WTC11 (cell line): Measurements from ENCODE around the gene TUBGCP4. TPM values are rescaled to one million over a fixed set of nuclear protein-coding genes. Genes with fewer than 3 reads are reported as not detected.

ENCODE experiments used
- ATAC-seq: fragments of 200-7000 bp; cut with Tn5 transposase; 2 replicates; pipeline ENCODE4 v1.10.0; 2021; ENCODE audit warnings: mild to moderate bottlenecking, moderate library complexity
- CTCF ChIA-PET: fragments of 300-600 bp; sonication (Branson Sonifier 250); formaldehyde crosslinking; loops from one replicate; lab custom pipeline; 2021; ENCODE audit warnings: antibody characterized with exemption; lab: Charles Lee
- POLR2A ChIA-PET: fragments of 350-600 bp; sonication (Branson Sonifier 250); formaldehyde crosslinking; loops from one replicate; lab custom pipeline; 2021; ENCODE audit warnings: antibody characterized with exemption; lab: Charles Lee
- DNase-seq: peaks from one replicate; pipeline ENCODE4 v3.0.0; 2021; ENCODE audit warnings: low spot score
- H3K27ac Mint-ChIP-seq: 2 replicates; pipeline ENCODE4 v1.8.0; 2021; ENCODE audit warnings: mixed read lengths
- H3K27me3 Mint-ChIP-seq: 2 replicates; pipeline ENCODE4 v1.8.0; 2021; ENCODE audit warnings: low read depth, mild to moderate bottlenecking, moderate library complexity, mixed read lengths
- H3K36me3 Mint-ChIP-seq: 2 replicates; pipeline ENCODE4 v1.8.0; 2021; ENCODE audit warnings: mixed read lengths
- H3K4me1 Mint-ChIP-seq: 2 replicates; pipeline ENCODE4 v1.8.0; 2022; ENCODE audit warnings: mixed read lengths
- H3K4me3 Mint-ChIP-seq: 2 replicates; pipeline ENCODE4 v1.8.0; 2021; ENCODE audit warnings: mild to moderate bottlenecking, moderate library complexity, mixed read lengths
- H3K9me3 Mint-ChIP-seq: 2 replicates; pipeline ENCODE4 v1.8.0; 2021; ENCODE audit warnings: mixed read lengths
- AR ChIP-seq: fragments of 250-450 bp; sonication (Bioruptor Pico); IDR thresholded peaks from 2 replicates; pipeline ENCODE4 v1.9.0; 2021; ENCODE audit warnings: mild to moderate bottlenecking
- FOXJ3 ChIP-seq: sonication (generic); formaldehyde crosslinking; IDR thresholded peaks from 2 replicates; pipeline ENCODE4 v1.9.0; 2021; ENCODE audit warnings: missing genetic modification reagents, mild to moderate bottlenecking, borderline replicate concordance
- FOXP1 ChIP-seq: sonication (generic); formaldehyde crosslinking; IDR thresholded peaks from 2 replicates; pipeline ENCODE4 v1.8.0; 2022; ENCODE audit warnings: missing genetic modification reagents, mild to moderate bottlenecking, moderate library complexity, borderline replicate concordance
- HMGXB4 ChIP-seq: sonication (generic); formaldehyde crosslinking; IDR thresholded peaks from 2 replicates; pipeline ENCODE4 v1.8.1; 2023; ENCODE audit warnings: mild to moderate bottlenecking, moderate library complexity, missing genetic modification reagents
- IRF2 ChIP-seq: sonication (generic); formaldehyde crosslinking; IDR thresholded peaks from 2 replicates; pipeline ENCODE4 v1.8.0; 2022; ENCODE audit warnings: low read depth, missing genetic modification reagents, borderline replicate concordance
- MAX ChIP-seq: sonication (generic); formaldehyde crosslinking; IDR thresholded peaks from 2 replicates; pipeline ENCODE4 v1.8.0; 2022; ENCODE audit warnings: mild to moderate bottlenecking, missing genetic modification reagents
- NR1H2 ChIP-seq: sonication (generic); formaldehyde crosslinking; IDR thresholded peaks from 2 replicates; pipeline ENCODE4 v1.9.0; 2021; ENCODE audit warnings: mild to moderate bottlenecking, moderate library complexity, missing genetic modification reagents
- SMAD3 ChIP-seq: sonication (generic); formaldehyde crosslinking; IDR thresholded peaks from 2 replicates; pipeline ENCODE4 v1.8.0; 2022; ENCODE audit warnings: missing genetic modification reagents, mild to moderate bottlenecking, borderline replicate concordance
- STAT6 ChIP-seq: sonication (generic); formaldehyde crosslinking; conservative IDR thresholded peaks from 2 replicates; pipeline ENCODE4 v1.8.1; 2023; ENCODE audit warnings: mild to moderate bottlenecking, low read depth, missing genetic modification reagents, moderate library complexity
- USF2 ChIP-seq: sonication (generic); formaldehyde crosslinking; IDR thresholded peaks from 2 replicates; pipeline ENCODE4 v1.8.1; 2023; ENCODE audit warnings: mild to moderate bottlenecking, missing genetic modification reagents, moderate library complexity
- ZBTB43 ChIP-seq: sonication (generic); formaldehyde crosslinking; IDR thresholded peaks from 2 replicates; pipeline ENCODE4 v1.8.1; 2023; ENCODE audit warnings: mild to moderate bottlenecking, missing genetic modification reagents
- ZNF317 ChIP-seq: sonication (generic); formaldehyde crosslinking; IDR thresholded peaks from 2 replicates; pipeline ENCODE4 v1.8.1; 2023; ENCODE audit warnings: low read depth, mild to moderate bottlenecking, moderate library complexity, missing genetic modification reagents, borderline replicate concordance
- ZNF416 ChIP-seq: fragments of 250-450 bp; sonication (Bioruptor Pico); IDR thresholded peaks from 2 replicates; pipeline ENCODE4 v1.9.0; 2021; ENCODE audit warnings: mild to moderate bottlenecking, inconsistent platforms
- ZNF423 ChIP-seq: fragments of 250-450 bp; sonication (Bioruptor Pico); IDR thresholded peaks from 2 replicates; pipeline ENCODE4 v2.1.2; 2022; ENCODE audit warnings: mild to moderate bottlenecking, moderate library complexity
- ZNF512 ChIP-seq: sonication (generic); formaldehyde crosslinking; IDR thresholded peaks from 2 replicates; pipeline ENCODE4 v1.8.1; 2022; ENCODE audit warnings: missing genetic modification reagents, borderline replicate concordance
- ZNF671 ChIP-seq: fragments of 250-450 bp; sonication (Bioruptor Pico); IDR thresholded peaks from 2 replicates; pipeline ENCODE4 v1.8.0; 2021; ENCODE audit warnings: mild to moderate bottlenecking
- total RNA-seq: library from RNA; stranded (reverse); gene quantifications from 3 replicates; pipeline ENCODE4 v1.2.3, GENCODE V29; 2021

The TUBGCP4 gene
- total RNA-seq, 1 experiment from 2014 or later, result 22.5 TPM

- TF ChIP-seq HMGXB4 (CRISPR knock-in tag), result no peak
- no peak for TF ChIP-seq NR1H2
- no peak for TF ChIP-seq AR (CRISPR knock-in tag)
- ATAC-seq (no peak), DNase-seq (no peak)
- Mint-ChIP-seq H3K27ac (no peak overlapping the region), H3K36me3 (peaks cover 5% of the 10 kb centered on the region; the same call in 1 of the 2 replicates), H3K4me3 (no peak overlapping the region), H3K4me1 (no peaks in the 10 kb centered on the region), H3K27me3 (no peaks in the 10 kb centered on the region), H3K9me3 (no peaks in the 10 kb centered on the region)
- ChIA-PET CTCF (interaction anchor here (1.0 kb wide), 1 partner anchor 10 kb away, joined by 3 read pairs; no protein-coding TSS in a partner anchor), POLR2A (no interaction called here)
Measured at GRCh38 chr15:43346305-43346704, 24.6 kb upstream of the TUBGCP4 start.

GRCh38 chr15:43347114-43347513, 23.8 kb upstream of the TUBGCP4 start:
- H3K36me3 Mint-ChIP-seq, result peaks cover 5% of the 10 kb centered on the region; the same call in 1 of the 2 replicates
- no peak for ATAC-seq
- no peak overlapping the region for H3K27ac Mint-ChIP-seq
- H3K27me3 Mint-ChIP-seq, result no peaks in the 10 kb centered on the region
- TF ChIP-seq MAX (no peak), USF2 (no peak), ZNF671 (CRISPR knock-in tag) (no peak), ZNF416 (CRISPR knock-in tag) (no peak)
- TF ChIP-seq, all 79 proteins: peak for 0
- no peak for DNase-seq
- POLR2A ChIA-PET, result no interaction called here
- no peak overlapping the region for H3K4me3 Mint-ChIP-seq
- H3K4me1 Mint-ChIP-seq, result no peaks in the 10 kb centered on the region
- CTCF ChIA-PET, result interaction anchor here (1.0 kb wide), 1 partner anchor 9 kb away, joined by 3 read pairs; no protein-coding TSS in a partner anchor
- H3K9me3 Mint-ChIP-seq, result no peaks in the 10 kb centered on the region

GRCh38 chr15:43352693-43353382, 18.1 kb upstream of the TUBGCP4 start:
- CTCF ChIA-PET, result interaction anchor here (2.2 kb wide), 1 partner anchor 68 kb away, joined by 5 read pairs; no protein-coding TSS in a partner anchor
- ATAC-seq (no peak), DNase-seq (no peak)
- H3K27me3 Mint-ChIP-seq, result no peaks in the 10 kb centered on the region; the same call in 1 of the 2 replicates
- H3K4me3 Mint-ChIP-seq, result no peak overlapping the region
- POLR2A ChIA-PET, result no interaction called here
- no peaks in the 10 kb centered on the region; the same call in 1 of the 2 replicates for H3K9me3 Mint-ChIP-seq
- H3K27ac Mint-ChIP-seq, result no peak overlapping the region
- H3K4me1 Mint-ChIP-seq, result no peaks in the 10 kb centered on the region
- H3K36me3 Mint-ChIP-seq, result peaks cover 5% of the 10 kb centered on the region; the same call in 1 of the 2 replicates
- TF ChIP-seq ZNF671 (CRISPR knock-in tag), result no peak
- TF ChIP-seq ZNF512 (CRISPR knock-in tag), result no peak
- TF ChIP-seq FOXP1 (CRISPR knock-in tag), result no peak
- no peak for TF ChIP-seq SMAD3 (CRISPR knock-in tag)
- no peak for TF ChIP-seq STAT6 (CRISPR knock-in tag)
- no peak for TF ChIP-seq IRF2 (CRISPR knock-in tag)
- TF ChIP-seq USF2, result no peak
- TF ChIP-seq ZNF317, result no peak
- TF ChIP-seq ZNF423, result no peak
- no peak for TF ChIP-seq ZBTB43 (CRISPR knock-in tag)
- no peak for TF ChIP-seq FOXJ3
- TF ChIP-seq ZNF416 (CRISPR knock-in tag), result no peak
